GM23338 (cell line): ENCODE measurements around the gene GRIA1.

Experiments used
- CREB1 ChIP-seq: fragments of 250-450 bp; sonication (Bioruptor Pico); IDR thresholded peaks from 2 replicates; pipeline ENCODE4 v1.5.0; 2020; ENCODE audit warnings: low read depth, mild to moderate bottlenecking, moderate library complexity
- EZH2 ChIP-seq: fragments of 200-600 bp; sonication (generic); IDR thresholded peaks from one replicate; pipeline ENCODE4 v1.8.0; 2017; ENCODE audit warnings: antibody characterized with exemption, mild to moderate bottlenecking, low read depth; ENCODE audit not compliant: unreplicated experiment
- EZH2phosphoT487 ChIP-seq: fragments of 200-600 bp; sonication (generic); IDR thresholded peaks from one replicate; pipeline ENCODE4 v1.8.1; 2018; ENCODE audit warnings: antibody characterized with exemption; ENCODE audit not compliant: unreplicated experiment
- JUNB ChIP-seq: IDR thresholded peaks from one replicate; pipeline ENCODE4 v1.6.1; 2016; ENCODE audit warnings: antibody characterized with exemption; ENCODE audit not compliant: unreplicated experiment
- NANOG ChIP-seq: IDR thresholded peaks from 2 replicates; pipeline ENCODE4 v1.6.1; 2016; ENCODE audit warnings: antibody characterized with exemption, borderline replicate concordance
- POLR2AphosphoS5 ChIP-seq: IDR thresholded peaks from 2 replicates; pipeline ENCODE4 v1.6.1; 2016; ENCODE audit warnings: antibody characterized with exemption, low read depth
- STAT1 ChIP-seq: IDR thresholded peaks from one replicate; pipeline ENCODE4 v1.6.1; 2016; ENCODE audit warnings: antibody characterized with exemption; ENCODE audit not compliant: unreplicated experiment
- ZNF114 ChIP-seq: fragments of 250-450 bp; sonication (Bioruptor Pico); IDR thresholded peaks from 2 replicates; pipeline ENCODE4 v1.5.0; 2020; ENCODE audit warnings: mild to moderate bottlenecking, moderate library complexity
- ZNF331 ChIP-seq: fragments of 250-450 bp; sonication (Bioruptor Pico); IDR thresholded peaks from 2 replicates; pipeline ENCODE4 v1.5.0; 2020; ENCODE audit warnings: low read depth, mild to moderate bottlenecking, moderate library complexity
- TF ChIP-seq, protein P1 (sequence below), 2 experiments: fragments of 200-600 bp in 1 of 2; sonication (generic) in 1 of 2; conservative IDR thresholded peaks; 2 replicates each; pipeline versions ENCODE4 v1.5.1 to v1.6.1; 2016 to 2017; ENCODE audit warnings: antibody characterized with exemption in 2 of 2, low read depth in 2 of 2, mild to moderate bottlenecking in 2 of 2, moderate library complexity in 1 of 2
- TF ChIP-seq, protein P2 (sequence below): IDR thresholded peaks from one replicate; pipeline ENCODE4 v1.6.1; 2018; ENCODE audit warnings: antibody characterized with exemption; ENCODE audit not compliant: unreplicated experiment
- TF ChIP-seq, protein P3 (sequence below): IDR thresholded peaks from 2 replicates; pipeline ENCODE4 v1.6.1; 2016; ENCODE audit warnings: antibody characterized with exemption
- TF ChIP-seq, protein P4 (sequence below): fragments of 250-450 bp; sonication (Bioruptor Pico); IDR thresholded peaks from 2 replicates; pipeline ENCODE4 v1.5.0; 2020; ENCODE audit warnings: mild to moderate bottlenecking, moderate library complexity

DNA sequence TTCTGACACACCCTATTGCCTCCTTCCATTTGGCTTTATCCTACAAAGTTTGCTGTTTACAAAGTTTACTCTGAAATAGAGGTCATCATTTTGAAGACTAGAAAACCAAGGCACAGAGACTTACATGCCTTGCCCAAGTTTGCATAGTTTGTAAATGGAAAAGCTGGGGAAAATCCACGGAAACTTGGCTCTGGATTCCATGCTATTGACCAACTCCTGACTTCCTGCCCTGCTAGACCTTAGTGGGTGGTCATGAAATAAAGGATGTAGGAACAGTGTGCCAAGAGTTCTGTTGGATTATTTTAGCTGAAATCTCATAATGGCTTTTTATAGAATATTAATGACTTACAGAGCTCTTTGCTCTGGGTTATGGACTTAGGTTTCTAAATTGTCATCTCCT lies 69.5 kb downstream of the GRIA1 start:
- TF ChIP-seq, protein P1, sequence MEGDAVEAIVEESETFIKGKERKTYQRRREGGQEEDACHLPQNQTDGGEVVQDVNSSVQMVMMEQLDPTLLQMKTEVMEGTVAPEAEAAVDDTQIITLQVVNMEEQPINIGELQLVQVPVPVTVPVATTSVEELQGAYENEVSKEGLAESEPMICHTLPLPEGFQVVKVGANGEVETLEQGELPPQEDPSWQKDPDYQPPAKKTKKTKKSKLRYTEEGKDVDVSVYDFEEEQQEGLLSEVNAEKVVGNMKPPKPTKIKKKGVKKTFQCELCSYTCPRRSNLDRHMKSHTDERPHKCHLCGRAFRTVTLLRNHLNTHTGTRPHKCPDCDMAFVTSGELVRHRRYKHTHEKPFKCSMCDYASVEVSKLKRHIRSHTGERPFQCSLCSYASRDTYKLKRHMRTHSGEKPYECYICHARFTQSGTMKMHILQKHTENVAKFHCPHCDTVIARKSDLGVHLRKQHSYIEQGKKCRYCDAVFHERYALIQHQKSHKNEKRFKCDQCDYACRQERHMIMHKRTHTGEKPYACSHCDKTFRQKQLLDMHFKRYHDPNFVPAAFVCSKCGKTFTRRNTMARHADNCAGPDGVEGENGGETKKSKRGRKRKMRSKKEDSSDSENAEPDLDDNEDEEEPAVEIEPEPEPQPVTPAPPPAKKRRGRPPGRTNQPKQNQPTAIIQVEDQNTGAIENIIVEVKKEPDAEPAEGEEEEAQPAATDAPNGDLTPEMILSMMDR (conservative IDR thresholded peaks at IDR 0.05; ENCODE audit: low read depth in 2 of 2), result no peak
- no peak for TF ChIP-seq POLR2AphosphoS5
- no peak for TF ChIP-seq EZH2phosphoT487
- TF ChIP-seq JUNB, result no peak
- TF ChIP-seq, protein P2, sequence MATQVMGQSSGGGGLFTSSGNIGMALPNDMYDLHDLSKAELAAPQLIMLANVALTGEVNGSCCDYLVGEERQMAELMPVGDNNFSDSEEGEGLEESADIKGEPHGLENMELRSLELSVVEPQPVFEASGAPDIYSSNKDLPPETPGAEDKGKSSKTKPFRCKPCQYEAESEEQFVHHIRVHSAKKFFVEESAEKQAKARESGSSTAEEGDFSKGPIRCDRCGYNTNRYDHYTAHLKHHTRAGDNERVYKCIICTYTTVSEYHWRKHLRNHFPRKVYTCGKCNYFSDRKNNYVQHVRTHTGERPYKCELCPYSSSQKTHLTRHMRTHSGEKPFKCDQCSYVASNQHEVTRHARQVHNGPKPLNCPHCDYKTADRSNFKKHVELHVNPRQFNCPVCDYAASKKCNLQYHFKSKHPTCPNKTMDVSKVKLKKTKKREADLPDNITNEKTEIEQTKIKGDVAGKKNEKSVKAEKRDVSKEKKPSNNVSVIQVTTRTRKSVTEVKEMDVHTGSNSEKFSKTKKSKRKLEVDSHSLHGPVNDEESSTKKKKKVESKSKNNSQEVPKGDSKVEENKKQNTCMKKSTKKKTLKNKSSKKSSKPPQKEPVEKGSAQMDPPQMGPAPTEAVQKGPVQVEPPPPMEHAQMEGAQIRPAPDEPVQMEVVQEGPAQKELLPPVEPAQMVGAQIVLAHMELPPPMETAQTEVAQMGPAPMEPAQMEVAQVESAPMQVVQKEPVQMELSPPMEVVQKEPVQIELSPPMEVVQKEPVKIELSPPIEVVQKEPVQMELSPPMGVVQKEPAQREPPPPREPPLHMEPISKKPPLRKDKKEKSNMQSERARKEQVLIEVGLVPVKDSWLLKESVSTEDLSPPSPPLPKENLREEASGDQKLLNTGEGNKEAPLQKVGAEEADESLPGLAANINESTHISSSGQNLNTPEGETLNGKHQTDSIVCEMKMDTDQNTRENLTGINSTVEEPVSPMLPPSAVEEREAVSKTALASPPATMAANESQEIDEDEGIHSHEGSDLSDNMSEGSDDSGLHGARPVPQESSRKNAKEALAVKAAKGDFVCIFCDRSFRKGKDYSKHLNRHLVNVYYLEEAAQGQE, result no peak
- no peak for TF ChIP-seq EZH2
- TF ChIP-seq ZNF114 (CRISPR knock-in tag), result no peak
- TF ChIP-seq, protein P3, sequence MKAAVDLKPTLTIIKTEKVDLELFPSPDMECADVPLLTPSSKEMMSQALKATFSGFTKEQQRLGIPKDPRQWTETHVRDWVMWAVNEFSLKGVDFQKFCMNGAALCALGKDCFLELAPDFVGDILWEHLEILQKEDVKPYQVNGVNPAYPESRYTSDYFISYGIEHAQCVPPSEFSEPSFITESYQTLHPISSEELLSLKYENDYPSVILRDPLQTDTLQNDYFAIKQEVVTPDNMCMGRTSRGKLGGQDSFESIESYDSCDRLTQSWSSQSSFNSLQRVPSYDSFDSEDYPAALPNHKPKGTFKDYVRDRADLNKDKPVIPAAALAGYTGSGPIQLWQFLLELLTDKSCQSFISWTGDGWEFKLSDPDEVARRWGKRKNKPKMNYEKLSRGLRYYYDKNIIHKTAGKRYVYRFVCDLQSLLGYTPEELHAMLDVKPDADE, result no peak
- no peak for TF ChIP-seq STAT1
- no peak for TF ChIP-seq CREB1 (CRISPR knock-in tag)
- no peak for TF ChIP-seq ZNF331 (CRISPR knock-in tag)
- TF ChIP-seq NANOG, result no peak
- TF ChIP-seq, protein P4, sequence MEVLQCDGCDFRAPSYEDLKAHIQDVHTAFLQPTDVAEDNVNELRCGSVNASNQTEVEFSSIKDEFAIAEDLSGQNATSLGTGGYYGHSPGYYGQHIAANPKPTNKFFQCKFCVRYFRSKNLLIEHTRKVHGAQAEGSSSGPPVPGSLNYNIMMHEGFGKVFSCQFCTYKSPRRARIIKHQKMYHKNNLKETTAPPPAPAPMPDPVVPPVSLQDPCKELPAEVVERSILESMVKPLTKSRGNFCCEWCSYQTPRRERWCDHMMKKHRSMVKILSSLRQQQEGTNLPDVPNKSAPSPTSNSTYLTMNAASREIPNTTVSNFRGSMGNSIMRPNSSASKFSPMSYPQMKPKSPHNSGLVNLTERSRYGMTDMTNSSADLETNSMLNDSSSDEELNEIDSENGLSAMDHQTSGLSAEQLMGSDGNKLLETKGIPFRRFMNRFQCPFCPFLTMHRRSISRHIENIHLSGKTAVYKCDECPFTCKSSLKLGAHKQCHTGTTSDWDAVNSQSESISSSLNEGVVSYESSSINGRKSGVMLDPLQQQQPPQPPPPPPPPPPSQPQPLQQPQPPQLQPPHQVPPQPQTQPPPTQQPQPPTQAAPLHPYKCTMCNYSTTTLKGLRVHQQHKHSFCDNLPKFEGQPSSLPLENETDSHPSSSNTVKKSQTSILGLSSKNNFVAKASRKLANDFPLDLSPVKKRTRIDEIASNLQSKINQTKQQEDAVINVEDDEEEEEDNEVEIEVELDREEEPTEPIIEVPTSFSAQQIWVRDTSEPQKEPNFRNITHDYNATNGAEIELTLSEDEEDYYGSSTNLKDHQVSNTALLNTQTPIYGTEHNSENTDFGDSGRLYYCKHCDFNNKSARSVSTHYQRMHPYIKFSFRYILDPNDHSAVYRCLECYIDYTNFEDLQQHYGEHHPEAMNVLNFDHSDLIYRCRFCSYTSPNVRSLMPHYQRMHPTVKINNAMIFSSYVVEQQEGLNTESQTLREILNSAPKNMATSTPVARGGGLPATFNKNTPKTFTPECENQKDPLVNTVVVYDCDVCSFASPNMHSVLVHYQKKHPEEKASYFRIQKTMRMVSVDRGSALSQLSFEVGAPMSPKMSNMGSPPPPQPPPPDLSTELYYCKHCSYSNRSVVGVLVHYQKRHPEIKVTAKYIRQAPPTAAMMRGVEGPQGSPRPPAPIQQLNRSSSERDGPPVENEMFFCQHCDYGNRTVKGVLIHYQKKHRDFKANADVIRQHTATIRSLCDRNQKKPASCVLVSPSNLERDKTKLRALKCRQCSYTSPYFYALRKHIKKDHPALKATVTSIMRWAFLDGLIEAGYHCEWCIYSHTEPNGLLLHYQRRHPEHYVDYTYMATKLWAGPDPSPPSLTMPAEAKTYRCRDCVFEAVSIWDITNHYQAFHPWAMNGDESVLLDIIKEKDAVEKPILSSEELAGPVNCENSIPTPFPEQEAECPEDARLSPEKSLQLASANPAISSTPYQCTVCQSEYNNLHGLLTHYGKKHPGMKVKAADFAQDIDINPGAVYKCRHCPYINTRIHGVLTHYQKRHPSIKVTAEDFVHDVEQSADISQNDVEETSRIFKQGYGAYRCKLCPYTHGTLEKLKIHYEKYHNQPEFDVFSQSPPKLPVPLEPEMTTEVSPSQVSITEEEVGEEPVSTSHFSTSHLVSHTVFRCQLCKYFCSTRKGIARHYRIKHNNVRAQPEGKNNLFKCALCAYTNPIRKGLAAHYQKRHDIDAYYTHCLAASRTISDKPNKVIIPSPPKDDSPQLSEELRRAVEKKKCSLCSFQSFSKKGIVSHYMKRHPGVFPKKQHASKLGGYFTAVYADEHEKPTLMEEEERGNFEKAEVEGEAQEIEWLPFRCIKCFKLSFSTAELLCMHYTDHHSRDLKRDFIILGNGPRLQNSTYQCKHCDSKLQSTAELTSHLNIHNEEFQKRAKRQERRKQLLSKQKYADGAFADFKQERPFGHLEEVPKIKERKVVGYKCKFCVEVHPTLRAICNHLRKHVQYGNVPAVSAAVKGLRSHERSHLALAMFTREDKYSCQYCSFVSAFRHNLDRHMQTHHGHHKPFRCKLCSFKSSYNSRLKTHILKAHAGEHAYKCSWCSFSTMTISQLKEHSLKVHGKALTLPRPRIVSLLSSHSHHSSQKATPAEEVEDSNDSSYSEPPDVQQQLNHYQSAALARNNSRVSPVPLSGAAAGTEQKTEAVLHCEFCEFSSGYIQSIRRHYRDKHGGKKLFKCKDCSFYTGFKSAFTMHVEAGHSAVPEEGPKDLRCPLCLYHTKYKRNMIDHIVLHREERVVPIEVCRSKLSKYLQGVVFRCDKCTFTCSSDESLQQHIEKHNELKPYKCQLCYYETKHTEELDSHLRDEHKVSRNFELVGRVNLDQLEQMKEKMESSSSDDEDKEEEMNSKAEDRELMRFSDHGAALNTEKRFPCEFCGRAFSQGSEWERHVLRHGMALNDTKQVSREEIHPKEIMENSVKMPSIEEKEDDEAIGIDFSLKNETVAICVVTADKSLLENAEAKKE, result no peak
